Lung (tissue), 12 donors: Measurements from ENCODE around the gene RBSN. TPM values are rescaled to one million over a fixed set of nuclear protein-coding genes. Genes with fewer than 3 reads are reported as not detected.

Experiments used
- ATAC-seq: fragments of 200-7000 bp; cut with Tn5 transposase; one replicate; pipeline ENCODE4 v1.9.1; 2020; ENCODE audit warnings: moderate number of reproducible peaks; ENCODE audit not compliant: insufficient read depth, low FRiP score
- DNase-seq, 3 donors: peaks; one replicate each; pipeline ENCODE4 v3.0.0-alpha.2; 2013 to 2017
- H3K27ac ChIP-seq, 2 donors: one replicate each; pipeline ENCODE4 v1.5.1; 2013; ENCODE audit warnings: mild to moderate bottlenecking in 2 of 2, moderate library complexity in 2 of 2, control low read depth in 1 of 2, inconsistent platforms in 1 of 2, low read depth in 1 of 2, low read length in 1 of 2
- H3K27me3 ChIP-seq, 3 donors: one replicate each; pipeline ENCODE4 v1.5.1; 2013; ENCODE audit warnings: low read length in 2 of 3; ENCODE audit not compliant: control insufficient read depth in 3 of 3, insufficient read depth in 3 of 3
- H3K36me3 ChIP-seq, 4 donors: one replicate each; pipeline ENCODE4 v1.5.1; 2013; ENCODE audit warnings: low read length in 4 of 4, mild to moderate bottlenecking in 1 of 4, moderate library complexity in 1 of 4; ENCODE audit not compliant: control insufficient read depth in 4 of 4, insufficient read depth in 4 of 4
- H3K4me1 ChIP-seq, 5 donors: one replicate each; pipeline ENCODE4 v1.5.1; 2013; ENCODE audit warnings: low read length in 5 of 5, mild to moderate bottlenecking in 2 of 5, moderate library complexity in 1 of 5; ENCODE audit not compliant: control insufficient read depth in 5 of 5, insufficient read depth in 5 of 5
- H3K4me3 ChIP-seq: one replicate; pipeline ENCODE4 v1.5.1; 2013; ENCODE audit warnings: mild to moderate bottlenecking, control low read depth, moderate library complexity
- H3K9ac ChIP-seq, 2 donors: one replicate each; pipeline ENCODE4 v1.5.1; 2013; ENCODE audit warnings: low read length in 2 of 2, control low read depth in 1 of 2; ENCODE audit not compliant: insufficient read depth in 1 of 2
- H3K9me3 ChIP-seq, 4 donors: one replicate each; pipeline ENCODE4 v1.5.1; 2013; ENCODE audit warnings: low read length in 3 of 4, mild to moderate bottlenecking in 1 of 4, moderate library complexity in 1 of 4; ENCODE audit not compliant: control insufficient read depth in 4 of 4, insufficient read depth in 3 of 4
- CTCF ChIP-seq: IDR thresholded peaks from 2 replicates; pipeline ENCODE4 v1.5.1; 2012; ENCODE audit warnings: mild to moderate bottlenecking; ENCODE audit errors: control extremely low read depth, extremely low read depth
- WGBS, 2 donors: extraction: QIAGEN DNeasy Blood & Tissue Kit; methylation state at CpG; one replicate each; pipeline ENCODE4 v1.1.7; 2013; 5-methylcytosine and 5-hydroxymethylcytosine counted together
- polyA plus RNA-seq, 2 donors: library from polyadenylated mRNA; stranded (reverse); fragments of 200-250 nt; gene quantifications; one replicate each; pipeline ENCODE4 v1.2.1, GENCODE V29; 2013
- total RNA-seq, 2 donors: library from RNA; depleted of rRNA in 1 of 2; stranded (reverse); fragments of >200 nt in 1 of 2; gene quantifications; one replicate each; pipeline ENCODE4 v1.2.1, GENCODE V29; 2014 to 2021
- donor health status: control.
- donor health status: control.
- donor health status: Bipolar disorder and iron deficiency.
- donor health status: healthy.
- donor health status: DM: yes; HTN: yes; CAD: no.

The RBSN gene
- total and polyA plus RNA-seq, 4 donors, result 7.9 to 33.8 (median 17.4) TPM

GRCh38 chr3:15063238-15063637, 35.7 kb downstream of the RBSN start:
- Histone ChIP-seq H3K4me3 (no peak overlapping the region), H3K36me3 (peaks cover 7 to 12% (median 8%) of the 10 kb centered on the region in 4 donors), H3K4me1 (peaks cover 0 to 13% (median 7%) of the 10 kb centered on the region in 5 donors), H3K9ac (peak overlapping the region in 1 of 2 donors; percentile 37), H3K27me3 (no peaks in the 10 kb centered on the region), H3K9me3 (no peaks in the 10 kb centered on the region), H3K27ac (peak overlapping the region; percentile 40 to 86)
- 75 to 94% methylated on average over 4 of the region's 4 CpGs for WGBS, 2 donors
- ATAC-seq (no peak), DNase-seq (peak in 1 of 3 donors; percentile 20)
- no peak for TF ChIP-seq CTCF

GRCh38 chr3:15060029-15060428, 38.9 kb downstream of the RBSN start:
- ATAC-seq, result no peak
- TF ChIP-seq CTCF, result no peak
- no peak for DNase-seq
- Histone ChIP-seq H3K4me1 (peaks cover 0 to 13% (median 7%) of the 10 kb centered on the region in 5 donors), H3K9ac (no peak overlapping the region), H3K9me3 (no peaks in the 10 kb centered on the region), H3K4me3 (no peak overlapping the region), H3K36me3 (peaks cover 7 to 20% (median 15%) of the 10 kb centered on the region in 4 donors), H3K27ac (no peak overlapping the region), H3K27me3 (no peaks in the 10 kb centered on the region)
- 92 to 95% methylated on average over 3 of the region's 3 CpGs for WGBS, 2 donors

- no peak overlapping the region for H3K4me3 ChIP-seq
- DNase-seq (no peak), ATAC-seq (no peak)
- H3K36me3 ChIP-seq, result peaks cover 4 to 32% (median 21%) of the 10 kb centered on the region in 4 donors
- no peak overlapping the region for H3K27ac ChIP-seq
- no peak for TF ChIP-seq CTCF
- no peak overlapping the region for H3K9ac ChIP-seq
- no peaks in the 10 kb centered on the region for H3K4me1 ChIP-seq
- no peaks in the 10 kb centered on the region for H3K9me3 ChIP-seq
- H3K27me3 ChIP-seq, result no peaks in the 10 kb centered on the region
- 96 to 97% methylated on average over 19 of the region's 19 CpGs for WGBS, 2 donors
Measured at GRCh38 chr3:15056676-15057404, 42.1 kb downstream of the RBSN start.
